Caco-2 (cell line): Measurements from ENCODE around the gene OR10P1. TPM values are rescaled to one million over a fixed set of nuclear protein-coding genes. Genes with fewer than 3 reads are reported as not detected.
"Not testable (repeated sequence)": the region's sequence is repeated elsewhere in the genome, so short reads cannot be mapped to it uniquely, and the experiment has no call there.

Experiments used
- Bru-seq: library from RNA; stranded (reverse); fragments of 400-500 nt; gene quantifications from one replicate; lab custom pipeline; 2021; lab: Mats Ljungman, UMichigan
- BruChase-seq, 2 experiments: library from RNA; stranded (reverse); fragments of 400-500 nt; gene quantifications; one replicate each; lab custom pipeline; 2021; lab: Mats Ljungman, UMichigan
- BruUV-seq: library from RNA; stranded (reverse); fragments of 400-500 nt; replicated peaks from 2 replicates; lab custom pipeline; 2021; lab: Mats Ljungman, UMichigan
- CTCF ChIA-PET: fragments of 300-600 bp; sonication (Branson Sonifier 250); formaldehyde crosslinking; loops from one replicate; lab custom pipeline; 2022; ENCODE audit warnings: antibody characterized with exemption; lab: Charles Lee
- POLR2A ChIA-PET: fragments of 300-600 bp; sonication (Branson Sonifier 250); formaldehyde crosslinking; loops from one replicate; lab custom pipeline; 2022; ENCODE audit warnings: antibody characterized with exemption; lab: Charles Lee
- DNase-seq, 2 experiments: peaks; one replicate each; pipeline versions ENCODE4 v3.0.0 to v3.0.0-alpha.2; 2020 to 2022
- H3K27me3 ChIP-seq: replicated peaks from 2 replicates; pipeline ENCODE4 v1.6.0; 2011; ENCODE audit warnings: low read length; ENCODE audit not compliant: control insufficient read depth, insufficient read depth
- H3K36me3 ChIP-seq: 2 replicates; pipeline ENCODE4 v1.5.1; 2011; ENCODE audit warnings: low read length; ENCODE audit not compliant: control insufficient read depth, insufficient read depth
- H3K4me1 ChIP-seq: fragments of 250-450 bp; sonication (Bioruptor Pico); 2 replicates; pipeline ENCODE4 v1.5.1; 2020; ENCODE audit warnings: mild to moderate bottlenecking
- H3K4me3 ChIP-seq: 2 replicates; pipeline ENCODE4 v1.5.1; 2011; ENCODE audit warnings: low read depth, mild to moderate bottlenecking, control low read depth, low read length
- H3K9me3 ChIP-seq: fragments of 250-450 bp; sonication (Bioruptor Pico); 2 replicates; pipeline ENCODE4 v1.5.1; 2020; ENCODE audit warnings: mild to moderate bottlenecking, moderate library complexity
- H3K27ac Mint-ChIP-seq: one replicate; pipeline ENCODE4 v1.8.0; 2022; ENCODE audit warnings: mixed read lengths; ENCODE audit not compliant: unreplicated experiment
- H3K27me3 Mint-ChIP-seq: one replicate; pipeline ENCODE4 v1.8.0; 2022; ENCODE audit warnings: mixed read lengths; ENCODE audit not compliant: insufficient read depth, unreplicated experiment
- H3K36me3 Mint-ChIP-seq: one replicate; pipeline ENCODE4 v1.8.0; 2022; ENCODE audit warnings: mild to moderate bottlenecking, mixed read lengths; ENCODE audit not compliant: insufficient read depth, unreplicated experiment
- H3K4me1 Mint-ChIP-seq: one replicate; pipeline ENCODE4 v1.8.0; 2022; ENCODE audit warnings: low read depth, mixed read lengths; ENCODE audit not compliant: unreplicated experiment
- H3K4me3 Mint-ChIP-seq: one replicate; pipeline ENCODE4 v1.8.0; 2022; ENCODE audit warnings: mild to moderate bottlenecking, moderate library complexity, mixed read lengths; ENCODE audit not compliant: unreplicated experiment
- H3K9me3 Mint-ChIP-seq: one replicate; pipeline ENCODE4 v1.8.0; 2022; ENCODE audit warnings: mixed read lengths; ENCODE audit not compliant: unreplicated experiment
- intact Hi-C: fragments of 100-400 bp; cut with micrococcal nuclease; formaldehyde crosslinking; loops from one replicate; pipeline ENCODE4 v1.10.0; 2022; ENCODE audit not compliant: unreplicated experiment
- long read RNA-seq: library from polyadenylated mRNA; stranded (forward); transcript quantifications from one replicate; pipeline ENCODE4 v2.0.0, GENCODE V29; 2022
- total RNA-seq: library from RNA; stranded (reverse); gene quantifications from 2 replicates; pipeline ENCODE4 v1.2.3, GENCODE V29; 2022
- TF ChIP-seq, protein P1 (sequence below), 2 experiments: fragments of 200-600 bp in 1 of 2; IDR thresholded peaks; 1 replicate in 1 of 2; 2 replicates in 1 of 2; pipeline versions ENCODE4 v1.5.1 to v1.8.0; 2011 to 2022; ENCODE audit warnings: antibody characterized with exemption in 1 of 2, control low read depth in 1 of 2, inconsistent platforms in 1 of 2, low read depth in 1 of 2, low read length in 1 of 2, mild to moderate bottlenecking in 1 of 2, moderate library complexity in 1 of 2; ENCODE audit not compliant: insufficient read depth in 1 of 2, severe bottlenecking in 1 of 2, unreplicated experiment in 1 of 2

OR10P1 gene, protein sequence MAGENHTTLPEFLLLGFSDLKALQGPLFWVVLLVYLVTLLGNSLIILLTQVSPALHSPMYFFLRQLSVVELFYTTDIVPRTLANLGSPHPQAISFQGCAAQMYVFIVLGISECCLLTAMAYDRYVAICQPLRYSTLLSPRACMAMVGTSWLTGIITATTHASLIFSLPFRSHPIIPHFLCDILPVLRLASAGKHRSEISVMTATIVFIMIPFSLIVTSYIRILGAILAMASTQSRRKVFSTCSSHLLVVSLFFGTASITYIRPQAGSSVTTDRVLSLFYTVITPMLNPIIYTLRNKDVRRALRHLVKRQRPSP
- not detected in 2 replicates for total RNA-seq
- Bru-seq, nascent RNA = not detected
- not detected for BruChase-seq, experiment 1, labeled RNA remaining after a 2-hour chase
- not detected for BruChase-seq, experiment 2, labeled RNA remaining after a 6-hour chase
- long read RNA-seq = 0 reads

DNA sequence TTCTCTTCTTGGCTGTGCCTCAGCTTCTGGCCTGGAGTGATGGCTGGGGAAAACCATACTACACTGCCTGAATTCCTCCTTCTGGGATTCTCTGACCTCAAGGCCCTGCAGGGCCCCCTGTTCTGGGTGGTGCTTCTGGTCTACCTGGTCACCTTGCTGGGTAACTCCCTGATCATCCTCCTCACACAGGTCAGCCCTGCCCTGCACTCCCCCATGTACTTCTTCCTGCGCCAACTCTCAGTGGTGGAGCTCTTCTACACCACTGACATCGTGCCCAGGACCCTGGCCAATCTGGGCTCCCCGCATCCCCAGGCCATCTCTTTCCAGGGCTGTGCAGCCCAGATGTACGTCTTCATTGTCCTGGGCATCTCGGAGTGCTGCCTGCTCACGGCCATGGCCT is at the start of gene OR10P1:
Gene OR10P1, plus strand, starts transcription at position 40 of the 400 bp plus-strand sequence. Its CDS starts 0 bp downstream, at position 40.
- Mint-ChIP-seq H3K27ac (no peak within 1 kb of the TSS), H3K36me3 (no peaks in the 10 kb centered on the region), H3K4me1 (no peaks in the 10 kb centered on the region), H3K27me3 (peaks cover 6% of the 10 kb centered on the region), H3K9me3 (no peaks in the 10 kb centered on the region), H3K4me3 (no peak within 1 kb of the TSS)
- Histone ChIP-seq H3K9me3 (no peaks in the 10 kb centered on the region), H3K4me1 (no peaks in the 10 kb centered on the region), H3K27me3 (no peaks in the 10 kb centered on the region), H3K4me3 (no peak within 1 kb of the TSS), H3K36me3 (no peaks in the 10 kb centered on the region)
- no peak for DNase-seq
- ChIA-PET CTCF (no interaction called here), POLR2A (no interaction called here)
- intact Hi-C loops = no loop called here
- BruUV-seq = no TSS peak
- TF ChIP-seq, protein P1, sequence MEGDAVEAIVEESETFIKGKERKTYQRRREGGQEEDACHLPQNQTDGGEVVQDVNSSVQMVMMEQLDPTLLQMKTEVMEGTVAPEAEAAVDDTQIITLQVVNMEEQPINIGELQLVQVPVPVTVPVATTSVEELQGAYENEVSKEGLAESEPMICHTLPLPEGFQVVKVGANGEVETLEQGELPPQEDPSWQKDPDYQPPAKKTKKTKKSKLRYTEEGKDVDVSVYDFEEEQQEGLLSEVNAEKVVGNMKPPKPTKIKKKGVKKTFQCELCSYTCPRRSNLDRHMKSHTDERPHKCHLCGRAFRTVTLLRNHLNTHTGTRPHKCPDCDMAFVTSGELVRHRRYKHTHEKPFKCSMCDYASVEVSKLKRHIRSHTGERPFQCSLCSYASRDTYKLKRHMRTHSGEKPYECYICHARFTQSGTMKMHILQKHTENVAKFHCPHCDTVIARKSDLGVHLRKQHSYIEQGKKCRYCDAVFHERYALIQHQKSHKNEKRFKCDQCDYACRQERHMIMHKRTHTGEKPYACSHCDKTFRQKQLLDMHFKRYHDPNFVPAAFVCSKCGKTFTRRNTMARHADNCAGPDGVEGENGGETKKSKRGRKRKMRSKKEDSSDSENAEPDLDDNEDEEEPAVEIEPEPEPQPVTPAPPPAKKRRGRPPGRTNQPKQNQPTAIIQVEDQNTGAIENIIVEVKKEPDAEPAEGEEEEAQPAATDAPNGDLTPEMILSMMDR (IDR thresholded peaks at IDR 0.05; ENCODE audit: insufficient read depth in 1 of 2, low read depth in 1 of 2, low read length in 1 of 2, severe bottlenecking in 1 of 2, unreplicated experiment in 1 of 2) = no peak

DNA sequence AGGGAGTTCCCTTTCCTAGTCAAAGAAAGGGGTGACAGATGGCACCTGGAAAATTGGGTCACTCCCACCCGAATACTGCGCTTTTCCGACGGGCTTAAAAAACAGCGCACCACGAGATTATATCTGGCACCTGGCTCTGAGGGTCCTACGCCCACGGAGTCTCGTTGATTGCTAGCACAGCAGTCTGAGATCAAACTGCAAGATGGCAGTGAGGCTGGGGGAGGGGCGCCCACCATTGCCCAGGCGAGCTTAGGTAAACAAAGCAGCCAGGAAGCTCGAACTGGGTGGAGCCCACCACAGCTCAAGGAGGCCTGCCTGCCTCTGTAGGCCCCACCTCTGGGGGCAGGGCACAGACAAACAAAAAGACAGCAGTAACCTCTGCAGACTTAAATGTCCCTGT is 46.5 kb upstream of the OR10P1 start:
- BruUV-seq, POLR2A ChIA-PET, H3K27me3 ChIP-seq, H3K36me3 Mint-ChIP-seq, H3K27me3 Mint-ChIP-seq, H3K4me1 Mint-ChIP-seq, H3K36me3 ChIP-seq, H3K4me3 Mint-ChIP-seq, H3K4me3 ChIP-seq, H3K27ac Mint-ChIP-seq, intact Hi-C loops, H3K4me1 ChIP-seq, DNase-seq, CTCF ChIA-PET, H3K9me3 ChIP-seq: not testable (repeated sequence)
- H3K9me3 Mint-ChIP-seq = peaks cover 11% of the 10 kb centered on the region

DNA sequence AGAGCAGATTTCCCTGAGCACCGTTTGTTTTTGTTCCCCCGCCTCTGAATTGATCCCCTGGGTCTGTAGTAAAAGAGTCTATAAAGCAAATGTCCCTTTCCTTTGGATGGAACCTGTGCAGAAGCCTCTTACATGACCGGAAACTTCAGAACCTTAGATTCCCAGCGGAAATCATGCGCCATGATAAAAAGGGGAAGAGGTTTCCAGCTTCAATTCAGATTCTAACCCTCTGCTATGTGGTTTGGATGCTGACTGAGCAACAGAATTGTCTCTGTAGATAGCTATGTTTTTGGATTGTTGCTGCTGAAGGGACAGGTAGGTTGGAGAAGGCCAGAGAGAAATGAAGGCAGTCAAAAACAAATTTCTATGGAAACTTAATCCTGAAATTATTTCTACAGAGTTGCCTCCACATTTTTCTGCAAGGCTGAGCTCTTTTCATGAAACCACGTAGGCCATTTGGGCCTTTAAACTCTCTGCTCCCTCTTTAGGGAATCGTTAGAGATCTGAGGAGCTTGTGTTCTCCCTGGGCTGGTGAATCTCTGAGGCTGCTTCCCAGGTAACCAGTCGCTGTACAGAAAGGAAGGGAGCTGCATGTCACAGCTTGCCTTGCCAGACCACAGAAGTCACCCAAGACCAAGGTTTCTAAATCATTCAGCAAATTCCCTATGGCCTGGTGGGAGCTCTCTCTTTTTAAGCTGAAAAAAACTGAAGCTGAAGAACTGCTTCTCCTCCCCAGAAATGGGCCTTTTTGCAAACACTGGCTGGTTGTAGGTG is 28.7 kb upstream of the OR10P1 start:
- H3K36me3 Mint-ChIP-seq = no peaks in the 10 kb centered on the region
- Histone ChIP-seq H3K4me3 (no peak overlapping the region), H3K27me3 (no peaks in the 10 kb centered on the region), H3K9me3 (no peaks in the 10 kb centered on the region), H3K4me1 (no peaks in the 10 kb centered on the region; the same call in 1 of the 2 replicates), H3K36me3 (peaks cover 3% of the 10 kb centered on the region)
- POLR2A ChIA-PET = no interaction called here
- H3K4me1 Mint-ChIP-seq = peaks cover 7% of the 10 kb centered on the region
- no TSS peak for BruUV-seq
- H3K9me3 Mint-ChIP-seq = peaks cover 19% of the 10 kb centered on the region
- CTCF ChIA-PET = no interaction called here
- TF ChIP-seq, protein P1 (IDR thresholded peaks at IDR 0.05; ENCODE audit: insufficient read depth in 1 of 2, low read depth in 1 of 2, low read length in 1 of 2, severe bottlenecking in 1 of 2, unreplicated experiment in 1 of 2) = no peak
- H3K4me3 Mint-ChIP-seq = no peak overlapping the region
- H3K27me3 Mint-ChIP-seq = no peaks in the 10 kb centered on the region
- intact Hi-C loops = no loop called here
- DNase-seq = no peak
- H3K27ac Mint-ChIP-seq = no peak overlapping the region
